Smooth muscle cell (in vitro differentiated cells): Measurements from ENCODE around the gene GLG1. TPM values are rescaled to one million over a fixed set of nuclear protein-coding genes. Genes with fewer than 3 reads are reported as not detected.
"Not testable (repeated sequence)": the region's sequence is repeated elsewhere in the genome, so short reads cannot be mapped to it uniquely, and the experiment has no call there.

ENCODE experiments used
- DNase-seq: peaks from one replicate; lab custom pipeline; 2025; ENCODE audit not compliant: unreplicated experiment; lab: John Stamatoyannopoulos, UW
- H2AFZ ChIP-seq: fragments of 200-600 bp; sonication (generic); 2 replicates; pipeline ENCODE4 v1.6.0; 2016; ENCODE audit warnings: antibody characterized with exemption, low read depth, mild to moderate bottlenecking
- H3F3A ChIP-seq: fragments of 200-600 bp; sonication (generic); 2 replicates; pipeline ENCODE4 v1.6.0; 2017; ENCODE audit warnings: antibody characterized with exemption, low read depth
- H3K27ac ChIP-seq: fragments of 200-600 bp; sonication (generic); 2 replicates; pipeline ENCODE4 v1.5.1; 2016; ENCODE audit warnings: low read depth, mild to moderate bottlenecking
- H3K27me3 ChIP-seq: fragments of 200-600 bp; sonication (generic); 2 replicates; pipeline ENCODE4 v1.6.1; 2016; ENCODE audit warnings: low read depth, mild to moderate bottlenecking
- H3K36me3 ChIP-seq: fragments of 200-600 bp; sonication (generic); 2 replicates; pipeline ENCODE4 v1.5.1; 2016; ENCODE audit warnings: low read depth
- H3K4me1 ChIP-seq: fragments of 200-600 bp; sonication (generic); 2 replicates; pipeline ENCODE4 v1.5.1; 2016; ENCODE audit warnings: low read depth
- H3K4me2 ChIP-seq: fragments of 200-600 bp; sonication (generic); 2 replicates; pipeline ENCODE4 v1.6.0; 2016; ENCODE audit warnings: mild to moderate bottlenecking
- H3K4me3 ChIP-seq: fragments of 200-600 bp; sonication (generic); 2 replicates; pipeline ENCODE4 v1.5.1; 2016; ENCODE audit warnings: mild to moderate bottlenecking
- H3K79me2 ChIP-seq: fragments of 200-600 bp; sonication (generic); 2 replicates; pipeline ENCODE4 v1.6.0; 2016; ENCODE audit warnings: low read depth, mild to moderate bottlenecking
- H3K9ac ChIP-seq: fragments of 200-600 bp; sonication (generic); 2 replicates; pipeline ENCODE4 v1.6.0; 2016; ENCODE audit warnings: low read depth
- H3K9me3 ChIP-seq: fragments of 200-600 bp; sonication (generic); replicated peaks from 2 replicates; pipeline ENCODE4 v1.5.1; 2016; ENCODE audit warnings: low read depth
- H4K20me1 ChIP-seq: fragments of 200-600 bp; sonication (generic); 2 replicates; pipeline ENCODE4 v1.6.0; 2016; ENCODE audit warnings: low read depth
- CTCF ChIP-seq: fragments of 200-600 bp; sonication (generic); IDR thresholded peaks from 2 replicates; pipeline ENCODE4 v1.5.1; 2017; ENCODE audit warnings: borderline replicate concordance, mild to moderate bottlenecking, antibody characterized with exemption; ENCODE audit not compliant: insufficient read depth, poor library complexity, severe bottlenecking
- WGBS: methylation state at CpG from one replicate; pipeline ENCODE4 v1.1.7; 2016; ENCODE audit warnings: low lambda C conversion rate; 5-methylcytosine and 5-hydroxymethylcytosine counted together
- polyA plus RNA-seq: library from polyadenylated mRNA; unstranded; fragments of >200 nt; fragmentation: Nextera tagmentation; extraction: Ambion mirVana; gene quantifications from 2 replicates; pipeline ENCODE4 v1.2.1, GENCODE V29; 2016
- total RNA-seq: library from RNA; depleted of rRNA; stranded (reverse); fragments of >200 nt; gene quantifications from 2 replicates; pipeline ENCODE4 v1.2.3, GENCODE V29; 2014

GLG1 gene
- total and polyA plus RNA-seq, 2 experiments from 2014 or later, result 131 to 140 TPM

GRCh38 chr16:74537746-74538145, 69.2 kb downstream of the GLG1 start:
- H3K27ac ChIP-seq, DNase-seq, H3K36me3 ChIP-seq, H2AFZ ChIP-seq, H3K9ac ChIP-seq, H3K4me1 ChIP-seq, H3K27me3 ChIP-seq, H3K9me3 ChIP-seq, H3F3A ChIP-seq, H3K79me2 ChIP-seq, H3K4me3 ChIP-seq, H3K4me2 ChIP-seq: not testable (repeated sequence)
- H4K20me1 ChIP-seq, result peaks cover 66% of the 10 kb centered on the region
- 100% methylated on average over 1 of the region's 1 CpG for WGBS

GRCh38 chr16:74534650-74535049, 72.3 kb downstream of the GLG1 start:
- peaks cover 65% of the 10 kb centered on the region for H4K20me1 ChIP-seq
- H3F3A ChIP-seq, H3K27me3 ChIP-seq, H2AFZ ChIP-seq, H3K9ac ChIP-seq, H3K4me1 ChIP-seq, H3K36me3 ChIP-seq, DNase-seq, H3K4me3 ChIP-seq, H3K27ac ChIP-seq, H3K4me2 ChIP-seq, H3K9me3 ChIP-seq: not testable (repeated sequence)
- 11% methylated on average over 4 of the region's 4 CpGs for WGBS
- peaks cover 13% of the 10 kb centered on the region for H3K79me2 ChIP-seq

- Histone ChIP-seq H3F3A (no peaks in the 10 kb centered on the region), H3K27ac (no peak overlapping the region), H3K36me3 (peaks cover 3% of the 10 kb centered on the region), H2AFZ (no peak overlapping the region), H3K9me3 (no peaks in the 10 kb centered on the region), H3K27me3 (no peaks in the 10 kb centered on the region), H3K4me2 (no peak overlapping the region), H3K4me1 (no peaks in the 10 kb centered on the region), H3K79me2 (peaks cover 7% of the 10 kb centered on the region), H3K4me3 (no peak overlapping the region), H4K20me1 (peaks cover 32% of the 10 kb centered on the region), H3K9ac (no peak overlapping the region)
- no peak for DNase-seq
- no peak for TF ChIP-seq CTCF
Observed at GRCh38 chr16:74524926-74525325, 82.0 kb downstream of the GLG1 start.

- Histone ChIP-seq H3K9me3 (no peaks in the 10 kb centered on the region), H3K4me1 (no peaks in the 10 kb centered on the region), H3K27ac (no peak overlapping the region), H3K79me2 (peaks cover 7% of the 10 kb centered on the region), H3K4me3 (no peak overlapping the region), H4K20me1 (peaks cover 39% of the 10 kb centered on the region), H3F3A (no peaks in the 10 kb centered on the region), H3K36me3 (peaks cover 3% of the 10 kb centered on the region), H3K4me2 (no peak overlapping the region), H3K9ac (no peak overlapping the region), H2AFZ (no peak overlapping the region), H3K27me3 (no peaks in the 10 kb centered on the region)
- 97% methylated on average over 5 of the region's 5 CpGs for WGBS
- no peak for DNase-seq
- TF ChIP-seq CTCF, result no peak
Observed at GRCh38 chr16:74524117-74524516, 82.8 kb downstream of the GLG1 start.

- not testable (repeated sequence) for H3K4me2 ChIP-seq, H3K36me3 ChIP-seq, H3K9ac ChIP-seq, H3K27me3 ChIP-seq, H3K27ac ChIP-seq, DNase-seq, H3K4me1 ChIP-seq, H3K4me3 ChIP-seq, H3K79me2 ChIP-seq, H3F3A ChIP-seq, H3K9me3 ChIP-seq, H2AFZ ChIP-seq
- peaks cover 42% of the 10 kb centered on the region for H4K20me1 ChIP-seq
- WGBS, result 98% methylated on average over 3 of the region's 3 CpGs
Observed at GRCh38 chr16:74523706-74524105, 83.2 kb downstream of the GLG1 start.
